Activated CD8-positive, alpha-beta T cell treated with anti-CD3 and anti-CD28 coated beads, Interleukin-2, amount 10 ng/mL, durations not matched to agents 7 days and 5 days (primary cell): Measurements from ENCODE around the gene IQCE. TPM values are rescaled to one million over a fixed set of nuclear protein-coding genes. Genes with fewer than 3 reads are reported as not detected.
"Not testable (repeated sequence)": the region's sequence is repeated elsewhere in the genome, so short reads cannot be mapped to it uniquely, and the experiment has no call there.

Source experiments
- ATAC-seq: fragments of 150-1000 bp; cut with Tn5 transposase; one replicate; pipeline ENCODE4 v1.10.0; 2021; ENCODE audit warnings: moderate library complexity
- CTCF ChIA-PET: fragments of 350-600 bp; sonication (Branson Sonifier 250); formaldehyde crosslinking; loops from one replicate; lab custom pipeline; 2021; ENCODE audit warnings: antibody characterized with exemption; lab: Charles Lee
- POLR2A ChIA-PET: fragments of 350-600 bp; sonication (Branson Sonifier 250); formaldehyde crosslinking; loops from one replicate; lab custom pipeline; 2021; ENCODE audit warnings: antibody characterized with exemption; lab: Charles Lee
- DNase-seq: peaks from one replicate; pipeline ENCODE4 v3.0.0-alpha.2; 2020
- H3K27ac Mint-ChIP-seq: one replicate; pipeline ENCODE4 v1.8.0; 2021; ENCODE audit warnings: mild to moderate bottlenecking, mixed read lengths
- H3K27me3 Mint-ChIP-seq: one replicate; pipeline ENCODE4 v1.8.0; 2021; ENCODE audit warnings: low read depth, mixed read lengths
- H3K36me3 Mint-ChIP-seq: one replicate; pipeline ENCODE4 v1.8.0; 2021; ENCODE audit warnings: low read depth, mixed read lengths
- H3K4me1 Mint-ChIP-seq: one replicate; pipeline ENCODE4 v1.8.0; 2021; ENCODE audit warnings: low read depth, mixed read lengths
- H3K4me3 Mint-ChIP-seq: one replicate; pipeline ENCODE4 v1.8.0; 2021; ENCODE audit warnings: mild to moderate bottlenecking, mixed read lengths
- H3K9me3 Mint-ChIP-seq: one replicate; pipeline ENCODE4 v1.8.0; 2022; ENCODE audit warnings: mixed read lengths; ENCODE audit not compliant: insufficient read depth
- total RNA-seq, 2 experiments: library from RNA; stranded (reverse); gene quantifications; one replicate each; pipeline ENCODE4 v1.2.3, GENCODE V29; 2021

Gene IQCE
- total RNA-seq, 2 experiments from 2014 or later: 11.6 to 12.4 TPM

- peaks cover 10% of the 10 kb centered on the region for H3K36me3 Mint-ChIP-seq
- DNase-seq: no peak
- peaks cover 23% of the 10 kb centered on the region for H3K4me1 Mint-ChIP-seq
- no peak overlapping the region for H3K27ac Mint-ChIP-seq
- ATAC-seq: no peak
- no peak overlapping the region for H3K4me3 Mint-ChIP-seq
- CTCF ChIA-PET: no interaction called here
- POLR2A ChIA-PET: no interaction called here
- H3K9me3 Mint-ChIP-seq: no peaks in the 10 kb centered on the region
- H3K27me3 Mint-ChIP-seq: no peaks in the 10 kb centered on the region
Measured at GRCh38 chr7:2576742-2577491, 18.1 kb downstream of the IQCE start.

- Mint-ChIP-seq H3K9me3 (no peaks in the 10 kb centered on the region), H3K4me3 (no peak overlapping the region), H3K27ac (no peak overlapping the region), H3K4me1 (peaks cover 23% of the 10 kb centered on the region), H3K36me3 (peaks cover 10% of the 10 kb centered on the region), H3K27me3 (no peaks in the 10 kb centered on the region)
- ChIA-PET CTCF (no interaction called here), POLR2A (no interaction called here)
- no peak for ATAC-seq
- no peak for DNase-seq
Measured at GRCh38 chr7:2577914-2578680, 19.3 kb downstream of the IQCE start.

GRCh38 chr7:2580636-2581035 lies 21.9 kb downstream of the IQCE start:
- DNase-seq (no peak), ATAC-seq (no peak)
- Mint-ChIP-seq H3K27me3 (no peaks in the 10 kb centered on the region), H3K36me3 (peaks cover 6% of the 10 kb centered on the region), H3K27ac (no peak overlapping the region), H3K4me1 (peaks cover 5% of the 10 kb centered on the region), H3K9me3 (no peaks in the 10 kb centered on the region), H3K4me3 (no peak overlapping the region)
- ChIA-PET CTCF (no interaction called here), POLR2A (no interaction called here)

- Mint-ChIP-seq H3K4me3 (no peak overlapping the region), H3K36me3 (no peaks in the 10 kb centered on the region)
- POLR2A ChIA-PET: no interaction called here
Measured at GRCh38 chr7:2582006-2582735, 23.4 kb downstream of the IQCE start.

GRCh38 chr7:2583798-2584580 lies 25.2 kb downstream of the IQCE start:
- DNase-seq (no peak), ATAC-seq (no peak)
- Mint-ChIP-seq H3K36me3 (no peaks in the 10 kb centered on the region), H3K9me3 (no peaks in the 10 kb centered on the region), H3K27me3 (no peaks in the 10 kb centered on the region), H3K27ac (no peak overlapping the region), H3K4me3 (no peak overlapping the region), H3K4me1 (no peaks in the 10 kb centered on the region)
- ChIA-PET POLR2A (no interaction called here), CTCF (no interaction called here)

More at GRCh38 chr7:2582006-2582735, 23.4 kb downstream of the IQCE start:
- no peak for ATAC-seq
- no peaks in the 10 kb centered on the region for H3K4me1 Mint-ChIP-seq
- no peaks in the 10 kb centered on the region for H3K27me3 Mint-ChIP-seq
- DNase-seq: no peak
- no peak overlapping the region for H3K27ac Mint-ChIP-seq
- H3K9me3 Mint-ChIP-seq: no peaks in the 10 kb centered on the region
- CTCF ChIA-PET: no interaction called here

GRCh38 chr7:2585446-2585845 lies 26.7 kb downstream of the IQCE start:
- Mint-ChIP-seq H3K9me3 (no peaks in the 10 kb centered on the region), H3K4me3 (no peak overlapping the region), H3K27ac (no peak overlapping the region), H3K27me3 (no peaks in the 10 kb centered on the region), H3K36me3 (peaks cover 2% of the 10 kb centered on the region), H3K4me1 (no peaks in the 10 kb centered on the region)
- DNase-seq (no peak), ATAC-seq (no peak)
- POLR2A ChIA-PET: no interaction called here
- CTCF ChIA-PET: interaction anchor here (0.9 kb wide), 1 partner anchor 23 kb away, joined by 3 read pairs; no protein-coding TSS in a partner anchor

GRCh38 chr7:2586326-2587020 lies 27.7 kb downstream of the IQCE start:
- POLR2A ChIA-PET: no interaction called here
- peaks cover 4% of the 10 kb centered on the region for H3K36me3 Mint-ChIP-seq
- CTCF ChIA-PET: interaction anchor here (0.9 kb wide), 1 partner anchor 22 kb away, joined by 3 read pairs; no protein-coding TSS in a partner anchor
- DNase-seq: no peak
- no peaks in the 10 kb centered on the region for H3K4me1 Mint-ChIP-seq
- H3K27ac Mint-ChIP-seq: peak overlapping the region; percentile 30
- no peaks in the 10 kb centered on the region for H3K27me3 Mint-ChIP-seq
- no peak for ATAC-seq
- H3K4me3 Mint-ChIP-seq: no peak overlapping the region
- H3K9me3 Mint-ChIP-seq: no peaks in the 10 kb centered on the region

- ChIA-PET CTCF (no interaction called here), POLR2A (no interaction called here)
- no peak for ATAC-seq
Measured at GRCh38 chr7:2587134-2587533, 28.4 kb downstream of the IQCE start.

GRCh38 chr7:2587778-2588177 lies 29.0 kb downstream of the IQCE start:
- no peaks in the 10 kb centered on the region for H3K27me3 Mint-ChIP-seq
- CTCF ChIA-PET: no interaction called here
- DNase-seq (no peak), ATAC-seq (no peak)
- POLR2A ChIA-PET: no interaction called here
- no peak overlapping the region for H3K27ac Mint-ChIP-seq
- H3K4me1 Mint-ChIP-seq: no peaks in the 10 kb centered on the region
- no peak overlapping the region for H3K4me3 Mint-ChIP-seq
- H3K9me3 Mint-ChIP-seq: no peaks in the 10 kb centered on the region
- peaks cover 6% of the 10 kb centered on the region for H3K36me3 Mint-ChIP-seq

More at GRCh38 chr7:2587134-2587533, 28.4 kb downstream of the IQCE start:
- Mint-ChIP-seq H3K9me3 (no peaks in the 10 kb centered on the region), H3K27me3 (no peaks in the 10 kb centered on the region), H3K4me3 (no peak overlapping the region), H3K4me1 (no peaks in the 10 kb centered on the region), H3K27ac (peak overlapping the region; percentile 30), H3K36me3 (peaks cover 4% of the 10 kb centered on the region)
- no peak for DNase-seq

- no peaks in the 10 kb centered on the region for H3K9me3 Mint-ChIP-seq
- no peak overlapping the region for H3K27ac Mint-ChIP-seq
- H3K27me3 Mint-ChIP-seq: no peaks in the 10 kb centered on the region
- POLR2A ChIA-PET: no interaction called here
- CTCF ChIA-PET: no interaction called here
- no peaks in the 10 kb centered on the region for H3K4me1 Mint-ChIP-seq
- no peak for ATAC-seq
- no peak overlapping the region for H3K4me3 Mint-ChIP-seq
- H3K36me3 Mint-ChIP-seq: peaks cover 8% of the 10 kb centered on the region
- no peak for DNase-seq
Measured at GRCh38 chr7:2589341-2589740, 30.6 kb downstream of the IQCE start.

- H3K4me3 Mint-ChIP-seq, CTCF ChIA-PET, POLR2A ChIA-PET: not testable (repeated sequence)
Measured at GRCh38 chr7:2589941-2590340, 31.2 kb downstream of the IQCE start.

More at GRCh38 chr7:2589941-2590340, 31.2 kb downstream of the IQCE start:
- not testable (repeated sequence) for ATAC-seq, H3K4me1 Mint-ChIP-seq, H3K36me3 Mint-ChIP-seq, H3K9me3 Mint-ChIP-seq, H3K27ac Mint-ChIP-seq, H3K27me3 Mint-ChIP-seq, DNase-seq
